Kidney capillary endothelial cell (primary cell): ENCODE data around the gene PEMT.

Source experiments
- DNase-seq: peaks from one replicate; pipeline ENCODE4 v3.0.0-alpha.2; 2018; ENCODE audit warnings: low spot score

The PEMT gene

GRCh38 chr17:17553217-17554195 is 38.0 kb downstream of the PEMT start:
- no peak for DNase-seq

DNA sequence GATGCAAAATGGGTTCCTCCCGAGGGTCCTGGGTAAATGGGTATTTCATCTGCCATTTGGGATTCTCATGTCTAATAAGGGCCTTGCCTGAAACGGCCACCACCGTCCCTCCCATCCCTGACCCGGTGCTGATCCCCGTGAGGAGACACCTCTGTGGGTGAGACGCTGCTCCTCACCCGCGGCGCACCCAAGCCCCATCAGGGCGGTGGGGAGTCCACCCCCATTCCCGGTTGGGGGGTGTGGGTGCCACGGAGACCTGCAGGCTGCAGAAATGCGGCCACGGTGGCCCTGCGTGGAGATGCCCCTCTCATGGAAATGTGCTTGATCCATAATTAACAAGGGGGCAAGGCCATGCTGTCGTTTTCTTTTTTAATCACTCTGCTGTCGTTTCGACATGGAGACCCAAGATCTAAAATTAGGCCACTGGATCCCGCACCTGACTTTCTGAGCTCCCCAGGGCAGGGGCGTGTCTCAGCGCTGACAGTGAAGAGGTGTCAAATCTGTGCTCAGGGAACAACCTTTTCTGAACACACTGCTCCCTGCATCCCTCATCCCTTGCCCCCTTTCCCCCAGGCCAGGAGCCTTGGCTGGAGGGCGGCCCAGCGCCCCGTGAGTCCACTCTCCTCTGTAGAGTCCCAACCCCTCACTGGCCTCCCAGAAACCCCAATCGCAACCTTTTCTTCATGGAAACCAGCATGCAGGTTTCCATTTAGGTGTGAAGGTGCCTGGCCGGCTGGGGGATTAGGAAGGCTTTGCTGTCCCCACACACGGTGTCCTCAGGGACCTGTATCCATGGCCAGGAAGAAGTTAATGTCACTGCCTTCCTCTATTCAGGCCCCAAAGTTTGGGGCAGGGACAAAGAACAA is 38.9 kb downstream of the PEMT start:
- DNase-seq, result no peak

DNA sequence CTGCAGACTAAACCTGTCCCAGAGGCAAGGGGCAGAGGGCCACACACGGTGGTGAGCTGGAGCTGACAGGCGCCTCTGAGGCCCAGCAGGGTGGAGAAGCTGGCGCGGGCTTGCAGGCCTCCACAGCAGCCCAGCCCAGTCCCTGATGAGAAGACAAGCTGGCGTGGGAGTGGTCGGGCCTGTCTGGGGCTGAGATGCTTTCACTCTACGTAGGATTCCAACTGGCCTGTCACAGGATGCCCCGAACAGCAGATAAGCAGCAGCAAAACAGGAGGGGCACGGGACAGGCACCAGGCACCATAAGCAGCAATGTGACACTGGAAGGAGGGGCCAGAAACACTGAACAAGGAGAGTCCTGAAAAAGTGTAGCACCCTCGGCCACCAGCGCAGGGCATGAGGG is 40.1 kb downstream of the PEMT start:
- no peak for DNase-seq

- no peak for DNase-seq
Measured at GRCh38 chr17:17549732-17550366, 41.7 kb downstream of the PEMT start.

DNA sequence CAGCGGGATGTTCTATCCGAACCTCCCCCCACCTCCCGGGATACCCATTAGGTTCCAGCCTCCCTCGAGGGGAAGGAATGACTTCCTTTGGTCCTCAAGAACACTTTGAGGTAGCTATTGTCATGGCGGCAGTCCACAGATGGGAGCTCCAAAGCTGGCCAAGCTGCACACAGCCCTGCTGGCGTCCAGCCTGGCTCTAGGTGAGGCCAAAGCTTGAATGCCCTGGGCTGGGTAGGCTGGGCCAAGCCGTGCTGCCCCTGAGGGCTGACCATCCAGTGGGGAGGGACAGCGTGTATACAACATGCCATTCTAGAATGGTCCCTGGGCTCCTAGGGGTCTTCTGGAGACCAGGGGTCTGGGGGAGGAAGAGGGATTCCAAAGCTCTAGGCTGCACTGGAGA is 43.5 kb downstream of the PEMT start:
- DNase-seq, result no peak

GRCh38 chr17:17547210-17547764 is 44.2 kb downstream of the PEMT start:
- no peak for DNase-seq

DNA sequence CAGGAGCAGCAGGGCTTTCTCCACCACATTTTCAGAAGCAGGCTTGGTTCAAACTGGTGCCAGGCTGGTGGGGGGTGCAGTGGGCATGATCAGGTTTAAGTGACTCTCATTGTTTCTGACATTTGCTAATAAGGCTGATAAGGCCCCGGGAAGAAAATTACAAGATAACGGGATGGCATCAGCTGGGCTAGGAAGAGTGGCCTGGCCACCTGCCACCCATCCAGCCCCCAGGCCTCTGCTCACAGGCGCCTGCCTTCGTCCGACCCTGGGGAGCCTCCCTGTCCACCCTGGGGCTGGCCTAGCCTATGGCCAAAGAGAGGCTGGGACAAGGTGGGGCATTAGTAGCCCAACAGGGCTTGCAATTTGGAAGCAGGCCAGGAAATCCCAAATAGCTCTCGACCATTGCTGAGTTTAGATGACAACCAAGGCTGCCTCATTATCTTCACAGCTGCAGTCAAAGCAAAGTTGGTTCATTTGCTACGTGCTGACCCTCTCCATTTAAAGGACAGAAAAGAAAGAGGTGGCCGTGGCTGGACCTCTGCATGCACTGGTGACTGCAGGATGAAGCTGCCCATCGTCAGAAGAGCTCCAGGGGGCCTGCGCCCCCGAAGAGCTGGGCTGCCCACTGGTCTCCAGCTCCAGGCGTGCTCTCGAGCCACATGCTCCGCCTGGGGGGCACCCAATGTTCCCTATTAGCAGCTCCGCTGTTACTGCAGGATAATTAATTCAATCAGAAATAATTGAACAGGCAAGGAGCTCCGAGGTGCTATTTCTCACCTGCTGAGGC is 44.9 kb downstream of the PEMT start:
- no peak for DNase-seq

DNA sequence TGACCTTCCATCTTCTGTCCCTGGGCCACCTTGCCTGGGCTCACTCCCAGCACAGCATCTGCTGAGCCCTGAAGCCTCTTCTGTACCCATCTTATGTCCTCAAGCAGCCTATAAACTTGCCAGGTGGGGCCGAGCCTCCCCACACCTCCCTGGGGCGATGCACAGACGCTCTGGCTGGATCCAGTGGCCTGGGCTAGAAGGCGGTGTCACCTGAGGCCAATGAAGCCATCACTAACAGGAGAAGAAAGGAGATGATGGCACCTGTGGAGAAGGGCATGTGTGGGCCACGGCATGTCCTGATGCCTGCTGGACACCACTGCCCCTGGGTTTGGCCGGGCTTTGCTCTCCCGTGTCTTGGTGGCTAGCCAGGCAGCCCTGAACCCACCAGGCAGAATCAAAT is 45.5 kb downstream of the PEMT start:
- DNase-seq, result no peak

- DNase-seq, result no peak
Measured at GRCh38 chr17:17545031-17545820, 46.3 kb downstream of the PEMT start.

GRCh38 chr17:17542906-17543635 is 48.4 kb downstream of the PEMT start:
- DNase-seq, result no peak

DNA sequence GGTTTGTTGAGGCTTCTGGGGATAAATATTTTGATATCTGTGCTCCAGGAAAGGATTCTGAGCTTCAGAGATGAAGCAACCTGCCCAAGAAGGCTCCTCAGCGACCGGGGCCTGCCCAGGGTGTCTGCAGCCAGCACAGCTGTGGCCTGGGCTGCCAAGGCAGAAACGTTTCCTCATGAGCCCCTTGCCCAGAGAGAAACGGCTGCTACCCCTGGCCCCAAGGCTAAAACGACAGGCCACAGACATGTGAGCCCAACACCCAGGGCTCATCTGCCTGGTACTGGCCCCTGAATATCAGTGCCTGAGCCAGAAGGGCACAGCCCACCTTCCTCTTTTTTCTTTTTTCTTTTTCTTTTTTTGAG is 49.9 kb downstream of the PEMT start:
- DNase-seq, result no peak

- DNase-seq, result no peak
Measured at GRCh38 chr17:17540935-17541639, 50.4 kb downstream of the PEMT start.

DNA sequence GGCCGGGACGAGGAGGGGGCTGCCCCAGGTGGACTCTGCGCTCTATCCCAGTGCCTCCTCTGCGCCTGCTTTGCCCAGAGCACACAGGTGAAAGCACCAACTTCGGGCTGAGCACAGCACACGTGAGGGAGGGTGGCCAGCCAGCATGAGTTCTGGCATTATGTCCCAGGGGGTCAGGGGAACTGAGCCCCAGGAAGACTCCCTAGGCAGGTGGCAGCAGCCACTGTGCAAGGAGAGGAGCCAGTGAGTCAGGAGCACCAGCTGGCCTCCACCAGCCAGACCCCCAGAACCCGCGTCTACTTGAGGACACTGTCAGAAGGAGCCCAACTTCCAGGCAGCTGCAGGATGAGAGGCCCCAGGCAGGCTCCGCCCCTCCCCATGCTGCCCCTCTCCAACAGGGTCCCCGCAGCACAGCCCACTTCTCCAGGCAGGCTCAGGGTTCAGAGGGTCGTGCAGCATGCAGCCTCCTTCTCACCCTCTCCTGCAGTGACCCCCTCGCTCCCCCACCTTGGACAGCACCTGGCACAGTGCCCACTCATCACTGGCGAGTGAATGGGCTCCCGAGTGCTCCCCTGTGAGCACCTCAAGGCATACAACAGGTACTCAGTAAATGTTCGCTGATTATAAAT is 51.1 kb downstream of the PEMT start:
- DNase-seq, result no peak

- no peak for DNase-seq
Measured at GRCh38 chr17:17539591-17539990, 51.9 kb downstream of the PEMT start.

DNA sequence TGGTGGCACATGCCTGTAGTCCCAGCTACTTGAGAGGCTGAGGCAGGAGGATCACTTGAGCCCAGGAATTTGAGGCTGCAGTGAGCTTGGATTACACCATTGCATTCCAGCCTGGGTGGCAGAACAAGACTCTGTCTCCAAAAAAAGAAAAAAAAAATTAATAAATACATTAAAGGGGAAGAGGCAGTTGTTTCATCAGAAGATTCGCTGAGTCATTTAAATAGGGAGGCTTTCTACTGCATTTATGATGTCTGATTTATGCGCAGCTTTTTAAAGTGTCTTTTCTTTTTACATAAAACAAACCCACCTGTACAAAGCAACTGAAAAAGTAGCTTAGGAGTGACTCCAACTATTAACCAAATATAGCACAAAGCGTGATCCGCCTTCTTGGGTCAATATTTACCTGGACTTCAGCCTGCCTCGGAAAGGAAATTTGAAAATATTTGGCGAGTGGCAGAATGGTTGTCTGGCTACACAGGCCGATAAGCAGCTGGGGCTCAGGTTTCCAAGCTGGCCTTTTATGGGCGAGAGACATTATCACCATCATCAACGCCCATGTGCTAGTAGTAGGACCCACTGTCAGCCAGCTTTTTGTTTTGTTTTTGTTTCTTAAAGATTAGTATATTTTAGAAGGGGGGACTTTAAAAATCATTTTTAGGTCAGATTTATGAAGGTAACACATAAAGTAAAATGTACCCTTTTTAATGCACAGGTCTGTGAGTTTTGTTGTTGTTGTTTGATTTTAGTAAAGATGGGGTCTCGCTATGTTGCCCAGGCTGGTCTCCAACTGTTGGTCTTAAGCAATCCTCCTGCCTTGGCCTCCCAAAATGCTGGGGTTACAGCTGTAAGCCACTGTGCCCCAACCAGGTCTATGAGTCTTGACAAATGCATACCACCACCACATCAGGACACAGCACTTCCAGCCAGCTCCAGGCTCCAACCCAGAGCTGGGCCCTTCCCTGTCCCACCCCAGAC is 52.8 kb downstream of the PEMT start:
- DNase-seq, result no peak

- no peak for DNase-seq
Measured at GRCh38 chr17:17537311-17538099, 54.0 kb downstream of the PEMT start.

DNA sequence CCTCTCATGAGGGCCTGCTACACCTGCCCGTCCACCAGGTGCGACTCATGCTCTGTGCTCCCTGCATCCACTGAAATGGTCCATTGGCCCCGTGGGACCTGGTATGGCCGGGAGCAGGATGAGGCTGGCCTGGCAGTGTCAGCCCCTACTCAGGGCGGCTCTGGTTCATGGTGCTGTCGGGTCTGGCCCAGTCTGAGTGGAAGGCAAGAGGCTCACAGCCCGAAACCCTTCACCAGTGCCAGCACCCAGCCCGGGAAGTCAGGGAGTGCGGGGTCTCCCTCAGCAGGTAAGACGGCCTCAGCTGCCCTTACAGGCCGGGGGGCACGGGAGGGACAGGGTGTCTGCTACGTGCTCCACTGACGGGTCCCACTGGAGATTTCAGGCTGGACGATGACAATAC is 54.8 kb downstream of the PEMT start:
- no peak for DNase-seq
